NOMO-1 treated with dmso at 0.1 percent for 144 hours (cell line): ENCODE measurements around the gene ERN1.

Source experiments
- DNase-seq: peaks from one replicate; lab custom pipeline; 2025; ENCODE audit not compliant: unreplicated experiment; lab: John Stamatoyannopoulos, UW

The ERN1 gene

GRCh38 chr17:64111831-64112230, 18.1 kb downstream of the ERN1 start:
- no peak for DNase-seq

DNA sequence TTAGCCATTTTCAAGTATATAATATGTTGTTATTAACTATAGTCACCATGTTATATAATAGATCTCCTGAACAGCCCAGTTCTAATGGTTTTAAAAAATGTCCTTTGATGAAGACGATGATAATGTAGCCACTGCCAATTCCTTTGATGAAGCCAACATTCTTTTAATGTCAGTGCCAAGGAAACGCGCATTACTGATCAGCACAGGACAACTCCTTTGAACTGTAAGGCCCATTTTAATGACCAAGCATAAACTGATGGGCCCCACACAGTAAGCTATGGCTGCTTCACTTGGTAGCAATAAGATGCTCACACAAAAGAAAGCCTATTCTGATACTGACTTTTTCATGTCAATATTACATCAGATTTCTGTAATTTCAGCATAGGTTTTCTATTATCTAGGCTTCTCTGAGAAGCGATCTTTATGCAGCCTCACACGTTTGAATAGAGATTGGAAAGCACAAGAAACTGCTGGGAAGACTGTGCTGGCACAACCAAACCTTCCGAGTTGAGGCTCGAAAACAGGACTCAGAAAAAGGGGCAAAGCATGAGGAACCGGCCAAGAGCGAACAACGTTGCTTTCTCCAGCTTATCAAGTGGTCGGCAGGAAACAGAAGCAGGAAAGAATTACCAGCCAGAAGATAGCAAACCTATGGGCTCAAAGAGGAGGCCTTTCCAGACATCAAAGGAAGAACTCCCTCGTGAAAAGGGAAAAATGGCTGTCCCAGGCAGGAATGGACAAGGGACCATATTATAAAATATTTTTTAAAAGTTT, 19.4 kb downstream of the ERN1 start:
- no peak for DNase-seq

DNA sequence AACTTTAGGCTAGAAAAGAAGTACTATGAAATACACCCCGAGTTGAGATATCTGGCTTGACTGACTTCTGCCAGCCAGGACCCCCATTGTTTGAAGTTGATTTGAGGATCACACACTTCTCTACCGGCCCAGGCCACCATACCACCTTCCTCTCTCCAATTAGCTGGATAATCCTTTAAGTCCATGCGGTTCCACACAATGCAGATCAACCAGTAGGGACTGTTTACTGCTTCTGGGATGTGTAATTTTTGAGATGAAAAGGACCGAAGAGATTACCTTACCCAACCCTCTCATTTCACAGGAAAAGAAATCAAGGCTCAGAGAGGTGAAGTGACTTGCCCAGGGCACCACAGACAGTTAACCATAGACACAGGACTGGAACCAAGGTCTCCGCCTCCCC, 20.5 kb downstream of the ERN1 start:
- no peak for DNase-seq

DNA sequence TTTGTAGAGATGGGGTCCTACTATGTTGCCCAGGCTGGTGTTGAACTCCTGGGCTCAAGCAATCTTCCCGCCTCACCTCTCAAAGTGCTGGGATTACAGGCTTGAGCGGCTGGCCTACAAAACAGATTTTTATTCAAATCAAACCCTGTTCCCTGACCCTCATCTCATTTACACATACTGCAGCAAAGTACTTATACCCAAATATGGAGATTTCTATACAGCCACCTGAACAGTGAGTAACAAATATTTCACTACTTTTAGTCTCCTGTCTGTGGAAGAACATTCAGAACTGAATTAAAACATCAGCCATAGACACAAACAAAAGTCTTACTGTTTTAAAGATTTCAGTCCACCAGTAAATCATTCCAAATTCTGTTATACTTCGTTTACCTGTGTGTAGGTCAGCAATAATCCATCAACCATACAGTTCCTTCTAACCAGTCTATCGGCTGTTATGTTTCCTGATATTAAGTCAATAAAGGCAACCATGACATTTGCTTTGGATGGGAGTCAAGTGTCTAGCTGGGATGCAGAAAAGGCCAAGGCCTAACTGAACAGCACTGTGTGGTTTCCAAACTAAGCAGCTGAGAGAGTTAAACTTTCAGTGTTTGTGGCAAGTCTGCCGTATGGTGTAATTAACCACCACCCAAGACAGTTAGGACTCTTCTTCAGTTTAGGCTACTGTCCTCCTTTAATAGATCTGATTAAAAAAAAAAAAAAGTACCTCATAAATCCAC, 22.3 kb downstream of the ERN1 start:
- DNase-seq: no peak

- no peak for DNase-seq
Observed at GRCh38 chr17:64106918-64107317, 23.0 kb downstream of the ERN1 start.

DNA sequence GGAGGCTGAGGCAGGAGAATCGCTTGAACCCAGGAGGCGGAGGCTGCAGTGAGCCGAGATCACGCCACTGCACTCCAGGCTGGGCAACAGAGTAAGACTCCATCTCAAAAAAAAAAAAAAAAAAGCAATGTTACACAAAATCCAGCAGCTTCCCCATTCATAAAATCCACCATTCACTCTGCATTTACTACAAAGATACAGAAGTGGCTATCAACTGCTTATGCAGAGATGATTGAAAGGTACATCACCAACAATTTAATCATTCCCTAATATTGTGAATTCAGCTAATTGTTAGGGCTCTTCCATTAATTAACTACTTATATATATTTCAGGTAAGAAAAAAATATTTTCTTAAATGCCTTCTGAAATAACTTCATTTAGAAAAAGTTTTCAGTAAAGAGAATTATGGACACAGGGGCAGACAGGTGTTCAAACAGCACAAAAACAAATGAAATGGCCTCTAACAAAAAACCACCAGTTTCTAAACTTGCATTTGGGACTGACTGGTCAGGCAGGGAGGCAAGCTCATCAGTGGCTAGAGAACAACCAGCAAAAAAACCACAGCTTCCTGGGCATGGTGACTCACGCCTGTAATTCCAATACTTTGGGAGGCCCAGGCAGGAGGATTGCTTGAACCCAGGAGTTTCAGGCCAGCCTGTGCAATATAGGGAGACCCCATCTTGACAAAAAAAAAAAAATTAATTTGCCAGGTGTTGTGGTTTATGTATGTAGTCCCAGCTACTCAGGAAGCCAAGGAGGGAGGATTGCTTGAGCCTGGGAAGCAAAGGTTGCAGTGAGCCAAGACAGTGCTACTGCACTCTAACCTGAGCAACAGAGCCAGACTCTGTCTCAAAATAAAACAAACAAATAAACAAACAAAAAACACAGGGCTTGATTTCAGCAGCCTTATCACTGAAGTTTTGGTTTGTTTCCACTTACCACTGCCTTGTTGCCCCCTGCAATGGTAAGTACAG, 26.3 kb downstream of the ERN1 start:
- DNase-seq: no peak

DNA sequence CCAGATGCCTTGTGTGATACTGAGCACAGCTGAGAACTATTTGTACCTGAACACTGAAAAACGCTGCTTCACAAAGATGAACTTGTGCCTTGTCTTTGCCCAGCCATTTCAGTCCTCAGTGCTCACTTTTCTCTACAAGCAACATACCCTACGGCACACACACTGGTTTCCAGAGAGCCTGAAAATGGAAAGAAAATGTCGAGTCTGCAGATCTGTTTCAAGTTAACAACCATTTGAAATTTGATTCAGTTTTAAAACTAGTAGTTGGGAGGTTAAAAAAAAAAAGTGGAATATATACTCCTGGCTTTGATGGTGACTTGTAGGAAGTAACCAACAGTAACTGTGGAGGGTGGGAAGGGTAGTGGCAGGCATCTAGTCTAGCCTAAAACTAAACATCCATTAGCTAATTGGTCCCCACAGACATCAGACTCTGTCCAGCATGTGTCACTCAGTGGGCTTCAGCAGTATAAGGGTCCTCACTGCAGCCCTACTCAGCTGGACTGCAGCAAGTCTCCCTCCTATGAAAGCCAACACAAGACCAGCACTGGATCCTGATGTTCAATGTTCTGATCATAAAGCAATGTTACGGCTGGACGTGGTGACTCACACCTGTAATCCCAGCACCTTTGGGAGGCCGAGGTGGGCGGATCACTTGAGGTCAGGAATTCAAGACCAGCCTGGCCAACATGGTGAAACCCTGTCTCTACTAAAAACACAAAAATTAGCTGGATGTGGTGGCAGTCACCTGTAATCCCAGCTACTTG, 27.1 kb downstream of the ERN1 start:
- DNase-seq: no peak

- DNase-seq: no peak
Observed at GRCh38 chr17:64099543-64099942, 30.4 kb downstream of the ERN1 start.

DNA sequence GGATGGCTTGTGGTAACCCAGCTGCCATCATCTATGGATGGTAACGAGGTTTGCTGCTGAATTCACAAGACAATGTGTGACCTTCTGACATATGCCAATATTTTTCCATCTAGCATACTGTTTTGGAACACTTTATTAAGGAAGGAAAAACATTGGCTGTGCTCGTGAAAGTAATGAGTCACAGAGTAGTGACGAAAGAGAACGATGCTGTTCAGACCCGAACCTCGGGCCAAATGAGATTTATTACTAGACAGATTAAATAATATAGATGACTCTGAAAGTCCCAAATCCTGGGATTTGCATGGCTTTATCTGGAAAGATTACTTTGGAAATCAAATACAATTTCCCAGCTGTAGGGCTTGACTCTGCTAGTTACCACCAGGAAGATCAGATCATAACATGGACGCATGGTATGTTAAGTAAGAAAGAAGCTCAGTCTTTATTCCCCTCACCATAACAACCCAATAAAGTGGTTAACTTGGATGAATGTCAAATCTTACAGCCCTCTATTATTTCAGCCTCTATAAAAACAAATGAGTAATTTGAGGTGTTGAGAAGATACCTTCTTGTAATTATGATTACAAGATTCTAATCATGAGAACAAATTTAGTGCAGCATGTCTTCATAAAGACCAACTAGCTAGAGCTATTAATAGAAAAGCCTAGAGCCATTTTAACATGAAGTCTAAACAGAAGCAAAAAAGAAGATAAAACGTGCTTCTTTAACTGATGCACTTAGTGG, 32.6 kb downstream of the ERN1 start:
- DNase-seq: no peak

- DNase-seq: no peak
Observed at GRCh38 chr17:64096037-64096436, 33.9 kb downstream of the ERN1 start.

- DNase-seq: no peak
Observed at GRCh38 chr17:64095144-64095882, 34.6 kb downstream of the ERN1 start.

- DNase-seq: no peak
Observed at GRCh38 chr17:64094412-64094811, 35.5 kb downstream of the ERN1 start.

DNA sequence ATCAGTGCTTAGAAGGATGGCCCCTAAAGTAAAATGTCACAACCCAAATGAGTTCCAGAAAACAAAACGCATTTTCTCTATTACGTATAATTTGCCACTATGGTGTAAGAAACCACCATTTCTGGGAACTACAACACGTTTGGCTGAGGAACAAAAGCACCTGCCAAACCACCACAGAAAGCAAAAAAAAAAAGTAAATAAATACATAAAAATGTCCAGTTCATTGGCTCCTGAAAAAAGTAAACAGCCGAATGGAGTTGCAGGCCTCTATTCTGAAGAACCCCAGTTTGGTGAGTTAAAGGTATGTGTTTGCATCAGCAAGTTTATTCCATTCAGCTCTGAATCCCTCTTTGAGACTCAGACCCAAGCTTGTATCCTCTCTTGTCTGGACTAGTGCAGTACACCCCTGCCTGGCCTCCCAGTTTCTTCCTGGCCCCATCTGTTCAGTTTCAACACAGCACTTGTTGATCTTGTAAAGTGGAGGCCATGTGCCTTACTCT, 36.9 kb downstream of the ERN1 start:
- no peak for DNase-seq

GRCh38 chr17:64092113-64092512, 37.8 kb downstream of the ERN1 start:
- DNase-seq: peak; percentile 84

DNA sequence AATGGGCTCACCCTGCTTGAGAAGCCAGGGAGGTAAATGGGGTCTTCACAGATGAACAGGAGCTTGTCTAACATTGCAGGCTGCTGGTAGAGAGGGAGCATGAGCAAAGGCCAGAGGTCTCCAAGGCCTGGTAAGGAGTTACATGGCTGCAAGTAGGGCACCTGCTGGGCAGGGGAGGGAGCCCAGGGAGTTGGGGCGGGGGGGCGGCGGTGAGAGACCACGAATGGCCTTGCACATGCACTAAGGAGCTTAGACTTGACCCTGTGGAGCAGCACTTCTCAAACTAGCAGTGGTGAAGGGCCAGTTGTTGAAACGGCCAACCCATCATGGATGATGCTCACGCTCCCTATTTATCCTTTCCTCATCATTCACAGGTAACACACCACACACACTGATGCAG, 38.4 kb downstream of the ERN1 start:
- no peak for DNase-seq

- no peak for DNase-seq
Observed at GRCh38 chr17:64091116-64091515, 38.8 kb downstream of the ERN1 start.

- DNase-seq: no peak
Observed at GRCh38 chr17:64090144-64090543, 39.8 kb downstream of the ERN1 start.

- DNase-seq: no peak
Observed at GRCh38 chr17:64087252-64088005, 42.5 kb downstream of the ERN1 start.
